NT2/D1 (cell line): ENCODE results near the gene PCDHGA4.

Source experiments
- SUZ12 ChIP-seq: IDR thresholded peaks from 2 replicates; pipeline ENCODE4 v1.6.1; 2011; ENCODE audit not compliant: insufficient read length, insufficient read depth; ENCODE audit errors: extremely low read depth
- YY1 ChIP-seq: IDR thresholded peaks from 2 replicates; pipeline ENCODE4 v1.6.1; 2011; ENCODE audit not compliant: insufficient read length, insufficient read depth
- ZNF274 ChIP-seq: IDR thresholded peaks from 2 replicates; pipeline ENCODE4 v1.6.1; 2011; ENCODE audit warnings: mild to moderate bottlenecking, low read depth, low read length

DNA sequence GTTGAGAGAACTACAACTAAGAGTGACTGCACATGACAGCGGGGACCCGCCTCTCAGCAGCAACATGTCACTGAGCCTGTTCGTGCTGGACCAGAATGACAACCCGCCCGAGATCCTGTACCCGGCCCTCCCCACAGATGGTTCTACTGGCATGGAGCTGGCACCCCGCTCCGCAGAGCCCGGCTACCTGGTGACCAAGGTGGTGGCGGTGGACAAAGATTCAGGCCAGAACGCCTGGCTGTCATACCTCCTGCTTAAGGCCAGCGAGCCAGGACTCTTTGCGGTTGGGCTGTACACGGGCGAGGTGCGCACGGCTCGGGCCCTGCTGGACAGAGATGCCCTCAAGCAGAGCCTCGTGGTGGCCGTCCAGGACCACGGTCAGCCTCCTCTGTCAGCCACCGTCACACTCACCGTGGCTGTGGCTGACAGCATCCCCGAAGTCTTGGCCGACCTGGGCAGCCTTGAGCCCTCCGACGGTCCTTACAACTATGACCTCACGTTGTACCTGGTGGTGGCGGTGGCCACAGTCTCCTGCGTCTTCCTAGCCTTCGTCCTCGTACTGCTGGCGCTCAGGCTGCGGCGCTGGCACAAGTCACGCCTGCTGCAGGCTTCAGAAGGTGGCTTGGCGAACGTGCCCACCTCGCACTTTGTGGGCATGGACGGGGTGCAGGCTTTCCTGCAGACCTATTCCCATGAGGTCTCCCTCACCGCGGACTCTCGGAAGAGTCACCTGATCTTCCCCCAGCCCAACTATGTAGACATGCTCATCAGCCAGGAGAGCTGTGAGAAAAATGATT lies 29.8 kb downstream of the PCDHGA4 start:
- TF ChIP-seq YY1: no peak
- TF ChIP-seq ZNF274: no peak
- TF ChIP-seq SUZ12: no peak
